Measurements from ENCODE around the gene MARCHF4. TPM values are rescaled to one million over a fixed set of nuclear protein-coding genes. Genes with fewer than 3 reads are reported as not detected.

MARCHF4 gene
- polyA plus RNA-seq, 1 donor (not counting 4 experiments of a cell fraction or from before 2014, with no cell fraction given) = 5.3 TPM

- no peak overlapping the region for H3K4me2 ChIP-seq (ENCODE audit: control insufficient read depth, extremely low read depth, insufficient read depth, low read depth, low read length)
- H3K36me3 ChIP-seq (ENCODE audit: control insufficient read depth in 2 of 2, extremely low read depth in 1 of 2, insufficient read depth in 2 of 2, low read length in 2 of 2) = no peaks in the 10 kb centered on the region
- no peak overlapping the region for H2AFZ ChIP-seq (ENCODE audit: control insufficient read depth, low read length)
- no peaks in the 10 kb centered on the region for H3K79me2 ChIP-seq (ENCODE audit: control insufficient read depth, insufficient read depth, low read length)
- no peaks in the 10 kb centered on the region for H3K4me1 ChIP-seq (ENCODE audit: control insufficient read depth, extremely low read depth, insufficient read depth, low read length)
- no peaks in the 10 kb centered on the region for H4K20me1 ChIP-seq (ENCODE audit: control insufficient read depth, extremely low read depth, insufficient read depth, low read length)
- no peak for DNase-seq (ENCODE audit: low read depth, low spot score)
- no peak overlapping the region for H3K9ac ChIP-seq (ENCODE audit: control insufficient read depth, extremely low read depth, insufficient read depth, low read length)
- dilution Hi-C loops (cut with MboI; ENCODE audit: extremely low pct_ligation_motif_present, low sequenced_read_pairs) = no loop called here
- FAIRE-seq = no peak
- H3K9me1 ChIP-seq (ENCODE audit: control insufficient read depth, extremely low read depth, insufficient read depth, low read length) = no peaks in the 10 kb centered on the region
- H3K27ac ChIP-seq (ENCODE audit: control insufficient read depth, insufficient read depth, low read length) = no peak overlapping the region
- no peaks in the 10 kb centered on the region for H3K9me3 ChIP-seq (ENCODE audit: control insufficient read depth, low read depth, low read length)
- no peaks in the 10 kb centered on the region for H3K27me3 ChIP-seq (ENCODE audit: control insufficient read depth, extremely low read depth, insufficient read depth, low read length)
- H3K4me3 ChIP-seq (ENCODE audit: control insufficient read depth in 2 of 3, extremely low read depth in 1 of 3, insufficient read depth in 2 of 3, low read depth in 1 of 3, low read length in 3 of 3) = no peak overlapping the region
- no peak for TF ChIP-seq EZH2 (IDR thresholded peaks at IDR 0.05; ENCODE audit: low read length)
- TF ChIP-seq CTCF (optimal IDR thresholded peaks at IDR 0.05 in 1 of 3, IDR thresholded peaks at IDR 0.05 in 1 of 3, conservative IDR thresholded peaks at IDR 0.05 in 1 of 3; ENCODE audit: extremely low read depth in 1 of 3, insufficient read depth in 2 of 3, low read length in 3 of 3) = no peak
Measured at GRCh38 chr2:216392945-216393840, 20.9 kb upstream of the MARCHF4 start.

GRCh38 chr2:216392018-216392562 lies 19.8 kb upstream of the MARCHF4 start:
- Histone ChIP-seq H3K4me1 (ENCODE audit: control insufficient read depth, extremely low read depth, insufficient read depth, low read length) (no peaks in the 10 kb centered on the region), H3K27ac (ENCODE audit: control insufficient read depth, insufficient read depth, low read length) (no peak overlapping the region), H4K20me1 (ENCODE audit: control insufficient read depth, extremely low read depth, insufficient read depth, low read length) (no peaks in the 10 kb centered on the region), H3K36me3 (ENCODE audit: control insufficient read depth in 2 of 2, extremely low read depth in 1 of 2, insufficient read depth in 2 of 2, low read length in 2 of 2) (no peaks in the 10 kb centered on the region), H3K9ac (ENCODE audit: control insufficient read depth, extremely low read depth, insufficient read depth, low read length) (no peak overlapping the region), H3K4me2 (ENCODE audit: control insufficient read depth, extremely low read depth, insufficient read depth, low read depth, low read length) (no peak overlapping the region), H3K4me3 (ENCODE audit: control insufficient read depth in 2 of 3, extremely low read depth in 1 of 3, insufficient read depth in 2 of 3, low read depth in 1 of 3, low read length in 3 of 3) (no peak overlapping the region), H3K9me1 (ENCODE audit: control insufficient read depth, extremely low read depth, insufficient read depth, low read length) (no peaks in the 10 kb centered on the region), H3K9me3 (ENCODE audit: control insufficient read depth, low read depth, low read length) (no peaks in the 10 kb centered on the region), H2AFZ (ENCODE audit: control insufficient read depth, low read length) (no peak overlapping the region), H3K27me3 (ENCODE audit: control insufficient read depth, extremely low read depth, insufficient read depth, low read length) (no peaks in the 10 kb centered on the region), H3K79me2 (ENCODE audit: control insufficient read depth, insufficient read depth, low read length) (no peaks in the 10 kb centered on the region)
- TF ChIP-seq EZH2 (IDR thresholded peaks at IDR 0.05; ENCODE audit: low read length) = no peak
- no peak for TF ChIP-seq CTCF (optimal IDR thresholded peaks at IDR 0.05 in 1 of 3, IDR thresholded peaks at IDR 0.05 in 1 of 3, conservative IDR thresholded peaks at IDR 0.05 in 1 of 3; ENCODE audit: extremely low read depth in 1 of 3, insufficient read depth in 2 of 3, low read length in 3 of 3)
- dilution Hi-C loops (cut with MboI; ENCODE audit: extremely low pct_ligation_motif_present, low sequenced_read_pairs) = no loop called here
- FAIRE-seq (no peak), DNase-seq (ENCODE audit: low read depth, low spot score) (no peak)
